Epidermal melanocyte (primary cell): Measurements from ENCODE around the gene FAXC.

Experiments used
- DNase-seq: peaks from one replicate; pipeline ENCODE4 v3.0.0; 2011; ENCODE audit warnings: low spot score; ENCODE audit not compliant: insufficient read length

The FAXC gene

DNA sequence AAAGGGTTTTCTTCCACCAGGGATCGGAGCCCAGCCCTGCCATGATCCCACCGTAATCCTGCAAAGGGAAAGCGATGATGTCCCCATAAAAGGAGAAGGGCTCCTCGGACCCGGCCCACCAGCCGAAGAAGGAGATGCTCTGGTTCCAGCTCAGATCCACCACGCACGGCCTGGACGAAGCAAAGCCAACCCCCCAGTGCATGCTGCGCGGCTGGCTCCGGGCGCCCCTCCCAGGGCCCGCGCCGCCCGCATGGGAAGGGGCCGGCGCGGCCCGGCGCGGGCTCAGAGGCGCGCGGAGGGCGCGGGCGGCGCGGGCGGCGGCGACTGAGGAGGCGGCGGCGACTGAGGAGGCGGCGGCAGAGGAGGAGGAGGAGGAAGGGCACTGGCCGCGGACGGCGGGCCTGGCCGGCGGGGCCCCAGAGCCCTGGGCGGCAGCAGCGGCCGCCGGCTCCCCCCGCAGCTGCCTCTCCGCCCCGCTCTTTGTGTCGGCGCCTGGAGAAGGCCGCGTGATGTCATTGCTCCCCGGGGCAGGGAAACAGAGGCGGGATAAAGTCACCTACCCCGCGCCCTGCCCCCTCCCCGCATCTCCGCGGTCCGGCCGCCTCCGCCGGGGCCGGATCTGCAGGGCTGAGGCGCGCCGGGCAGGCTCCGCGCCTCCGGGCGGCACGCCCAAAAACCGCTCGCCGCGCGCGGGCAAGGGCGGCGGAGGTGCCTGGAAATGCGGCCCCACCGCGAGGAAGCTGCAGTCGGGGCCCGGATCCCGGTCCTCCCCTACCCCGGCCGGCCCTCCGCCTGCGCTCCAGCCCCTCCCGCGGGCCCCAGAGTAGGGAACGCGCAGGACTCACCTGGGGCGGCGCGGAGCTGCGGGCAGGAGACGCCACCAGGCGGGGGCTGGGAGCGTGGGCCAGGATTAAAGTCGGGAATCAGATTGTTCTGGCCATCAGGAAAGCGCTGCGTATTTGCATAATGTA is at the start of gene FAXC:
Gene FAXC, minus strand, starts transcription at position 504 of the 971 bp plus-strand sequence. Its CDS starts 302 bp downstream, at position 202.
- DNase-seq: peak; percentile 23

DNA sequence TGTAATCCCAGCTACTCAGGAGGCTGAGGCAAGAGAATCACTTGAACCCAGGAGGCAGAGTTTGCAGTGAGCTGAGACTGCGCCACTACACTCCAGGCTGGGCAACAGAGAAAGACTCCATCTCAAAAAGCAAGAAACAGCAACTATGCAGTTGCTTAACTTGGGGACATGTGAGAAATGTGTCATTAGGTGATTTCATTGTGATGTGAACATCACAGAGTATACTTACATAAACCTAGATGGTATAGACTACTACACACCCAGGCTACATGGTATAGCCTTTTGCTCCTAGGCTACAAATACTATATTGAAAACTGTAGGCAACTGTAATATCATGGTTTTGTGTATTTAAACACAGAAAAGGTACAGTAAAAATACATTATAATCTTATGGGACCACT is 47.8 kb upstream of the FAXC start:
- no peak for DNase-seq

DNA sequence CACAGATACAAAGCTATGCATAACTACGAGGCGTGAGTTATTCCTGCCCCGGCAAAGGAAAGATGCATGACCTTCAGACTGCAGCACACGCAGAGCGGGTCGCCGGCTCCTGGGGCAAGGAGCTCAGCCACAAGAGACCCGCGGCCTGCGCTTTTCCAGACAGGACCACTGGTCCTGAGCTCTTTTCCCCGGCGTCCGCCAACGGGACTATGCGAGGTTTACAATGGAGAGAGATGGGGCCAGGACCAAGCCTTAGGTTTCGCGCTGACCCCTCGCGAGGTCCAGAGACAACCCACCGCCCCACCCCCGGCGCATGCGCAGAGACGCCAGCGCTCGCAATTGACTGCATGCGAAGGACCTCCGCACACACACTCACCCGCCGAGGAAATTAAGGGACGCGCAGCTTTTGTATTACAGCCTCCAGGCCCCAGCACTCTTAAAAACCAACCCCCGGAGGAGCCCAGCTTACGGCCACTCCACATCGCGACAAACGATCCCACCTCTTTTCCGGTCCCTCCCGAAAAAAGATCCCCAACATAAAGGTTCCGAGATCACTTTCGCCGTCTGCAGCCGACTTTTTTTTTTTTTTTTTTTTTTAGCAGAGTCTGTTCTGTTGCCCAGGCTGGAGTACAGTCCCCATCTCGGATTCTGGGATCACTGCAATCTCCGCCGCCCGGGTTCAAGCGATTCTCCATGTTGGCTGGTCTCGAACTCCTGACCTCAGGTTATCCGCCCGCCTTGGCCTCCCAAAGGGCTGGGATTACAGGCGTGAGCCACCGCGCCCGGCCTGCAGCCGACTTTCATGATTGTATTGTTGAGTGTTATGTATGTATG is 44.4 kb upstream of the FAXC start, which contains the start of gene COQ3:
Gene COQ3, minus strand, starts transcription at position 498 of the 834 bp plus-strand sequence. Its CDS starts 16 bp downstream, at position 482.
- peak; percentile 67 for DNase-seq

DNA sequence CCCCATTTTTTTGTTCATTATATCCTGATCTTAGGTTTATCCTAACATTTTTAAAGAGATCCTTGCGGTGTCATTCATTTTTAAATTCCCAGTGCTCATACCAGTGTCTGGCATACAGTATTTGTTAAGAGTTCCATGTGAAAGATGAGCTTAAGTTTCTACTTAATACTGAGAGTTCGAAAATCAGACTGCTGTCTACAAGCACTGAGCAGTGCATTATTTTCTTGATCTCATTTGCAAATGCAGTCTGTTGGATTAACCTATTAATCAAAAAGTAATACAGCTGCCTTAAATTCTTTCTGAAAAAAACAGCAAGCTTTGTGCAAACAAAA is 43.9 kb upstream of the FAXC start:
- no peak for DNase-seq

DNA sequence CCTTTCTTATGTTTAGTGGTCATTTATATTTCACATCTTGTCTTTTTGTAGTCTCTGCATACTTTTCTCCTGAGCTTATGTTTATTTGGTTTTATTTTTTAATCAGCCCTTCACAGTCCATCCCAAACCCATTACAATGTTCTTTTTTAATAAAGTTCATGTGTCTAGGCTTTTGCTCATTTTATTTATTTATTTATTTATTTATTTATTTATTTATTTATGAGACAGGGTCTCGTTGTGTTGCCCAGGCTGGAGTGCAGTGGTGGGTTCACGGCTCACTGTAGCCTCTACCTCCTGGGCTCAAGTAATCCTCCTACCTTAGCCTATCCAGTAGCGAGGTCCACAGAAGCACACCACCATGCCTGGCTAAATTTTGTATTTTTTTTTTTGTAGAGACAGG is 41.4 kb upstream of the FAXC start:
- DNase-seq: no peak

DNA sequence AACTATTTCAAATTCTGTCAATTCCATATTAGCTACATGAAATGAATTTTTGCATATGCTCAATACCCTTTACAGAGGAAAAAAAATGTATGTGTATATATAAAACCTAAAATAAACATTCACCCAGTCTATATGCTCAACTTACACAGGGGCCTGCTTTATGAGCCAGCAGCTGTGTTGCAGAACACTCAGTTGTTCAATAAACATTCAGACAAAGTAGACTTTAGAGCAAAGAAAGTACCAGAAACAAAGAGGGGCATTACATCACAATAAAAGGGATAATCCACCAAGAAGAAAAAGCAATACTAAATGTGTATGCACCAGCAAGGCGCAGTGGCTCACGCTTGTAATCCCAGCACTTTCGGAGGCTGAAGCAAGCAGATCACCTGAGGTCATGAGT is 35.0 kb upstream of the FAXC start:
- DNase-seq: no peak

DNA sequence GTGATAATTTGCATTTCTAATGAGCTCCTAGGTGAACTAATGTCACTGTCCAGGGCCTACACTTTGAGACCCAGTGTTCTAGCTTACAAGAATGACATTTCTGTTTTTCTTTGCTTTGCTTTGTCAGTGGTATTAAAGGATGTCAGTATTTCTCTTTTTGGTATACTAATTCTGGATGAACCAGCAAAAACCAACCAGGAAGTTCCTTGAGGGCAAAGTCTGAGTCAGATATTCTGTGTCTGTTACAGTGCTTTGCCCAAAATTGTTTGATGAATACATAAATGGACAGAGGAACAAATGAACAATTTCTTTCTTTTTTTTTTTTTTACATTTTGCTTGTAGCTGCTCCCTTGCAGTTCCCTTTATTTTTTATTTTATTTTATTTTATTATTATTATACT is 29.2 kb upstream of the FAXC start:
- DNase-seq: no peak

DNA sequence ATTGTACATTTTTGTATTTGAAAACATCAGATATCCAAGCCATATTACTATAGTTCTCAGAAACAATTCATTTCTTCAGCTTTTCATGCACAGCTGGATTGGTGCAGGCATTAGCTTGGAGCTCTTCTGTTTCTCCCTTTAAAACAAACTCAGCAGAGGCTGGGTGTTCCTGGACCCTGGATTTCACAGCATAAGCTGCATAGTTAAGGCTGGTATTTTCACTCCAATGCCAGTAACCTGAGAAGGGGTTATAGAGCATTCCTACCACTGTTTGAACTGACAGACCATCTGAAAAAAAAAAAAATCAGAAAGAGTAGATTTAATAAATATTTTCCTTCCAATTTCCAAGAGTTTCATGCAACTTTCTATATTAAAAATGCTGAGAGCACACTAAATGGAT is 20.1 kb upstream of the FAXC start:
- no peak for DNase-seq

DNA sequence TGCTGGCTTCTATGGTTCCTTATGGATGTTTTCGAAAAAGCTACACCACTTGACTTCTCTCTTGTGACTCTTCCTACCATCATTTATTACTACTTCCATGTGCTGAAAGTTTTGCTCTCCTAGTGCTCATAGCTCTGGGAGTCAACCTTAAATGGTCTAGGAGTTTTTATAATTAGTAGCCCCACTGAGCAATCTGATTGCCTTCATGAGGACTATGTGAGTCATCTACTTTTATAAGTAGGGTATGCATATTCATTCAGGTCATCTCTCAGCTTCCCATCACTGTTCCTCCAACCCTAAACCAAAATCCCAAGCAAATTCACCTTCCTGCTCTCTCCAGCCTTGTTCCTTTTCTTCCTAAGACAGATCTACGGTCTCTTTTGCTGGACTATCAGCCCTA is 17.4 kb upstream of the FAXC start:
- no peak for DNase-seq

DNA sequence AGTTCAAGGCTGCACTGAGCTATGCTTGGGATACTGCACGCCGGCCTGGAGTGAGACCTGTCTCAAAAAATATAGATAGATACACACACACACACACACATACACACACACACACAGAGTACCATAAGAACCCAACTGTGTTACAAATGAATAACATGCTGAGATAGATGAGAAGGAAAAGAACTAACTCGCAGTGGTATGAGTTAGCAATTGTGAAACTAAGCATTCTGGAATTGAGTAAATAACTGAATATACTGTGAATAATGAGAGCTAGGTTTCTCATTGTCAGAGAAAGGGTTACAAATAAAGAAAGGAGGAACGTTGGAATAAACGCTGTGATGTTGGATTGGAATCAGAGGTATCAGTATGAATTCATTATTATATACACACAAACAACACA is 14.6 kb upstream of the FAXC start:
- DNase-seq: no peak

DNA sequence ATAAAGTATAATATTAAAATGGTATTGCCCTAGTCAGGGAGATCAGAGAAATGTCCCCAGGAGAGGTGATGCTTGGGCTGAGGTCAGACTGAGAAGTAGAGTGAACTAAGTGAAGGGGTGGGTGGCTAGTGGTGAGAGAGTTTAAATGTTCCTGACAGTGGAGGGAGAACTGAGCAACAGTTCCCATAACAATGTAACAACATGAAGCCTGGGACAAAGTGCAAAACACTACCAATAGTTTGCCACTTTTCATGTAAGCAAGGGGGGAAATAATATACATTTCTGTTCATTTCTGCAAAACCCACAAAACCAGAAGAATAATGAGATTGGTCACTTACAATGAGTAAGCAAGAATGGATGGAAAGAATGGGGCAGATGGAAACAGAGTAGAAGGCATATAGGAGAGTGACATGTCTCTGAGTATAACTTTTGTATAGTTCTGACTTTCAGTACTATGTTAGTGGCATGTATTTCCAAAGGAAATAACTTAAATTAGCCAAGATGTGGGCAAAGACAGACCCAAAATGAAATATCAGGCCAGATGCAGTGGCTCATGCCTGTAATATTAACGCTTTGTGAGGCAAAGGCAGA is 13.3 kb upstream of the FAXC start:
- DNase-seq: no peak

DNA sequence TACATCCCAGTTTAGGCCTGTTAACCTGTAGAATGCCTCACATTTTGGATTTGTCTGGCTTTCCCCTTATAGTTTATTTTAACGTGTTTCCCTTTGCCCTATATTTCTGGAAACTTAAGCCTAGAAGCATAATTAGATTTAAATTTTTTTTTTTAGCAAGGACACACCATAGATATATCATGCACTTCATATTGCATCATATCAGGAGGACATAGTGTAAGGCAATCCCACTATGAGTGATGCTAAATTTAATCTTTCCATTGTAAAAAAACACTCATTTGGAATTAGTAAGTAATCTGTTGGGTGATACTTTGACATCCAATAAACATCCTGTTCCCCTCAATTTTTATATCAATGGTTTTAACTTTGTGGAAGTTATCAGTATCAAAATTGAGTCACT is 10.3 kb upstream of the FAXC start:
- no peak for DNase-seq

DNA sequence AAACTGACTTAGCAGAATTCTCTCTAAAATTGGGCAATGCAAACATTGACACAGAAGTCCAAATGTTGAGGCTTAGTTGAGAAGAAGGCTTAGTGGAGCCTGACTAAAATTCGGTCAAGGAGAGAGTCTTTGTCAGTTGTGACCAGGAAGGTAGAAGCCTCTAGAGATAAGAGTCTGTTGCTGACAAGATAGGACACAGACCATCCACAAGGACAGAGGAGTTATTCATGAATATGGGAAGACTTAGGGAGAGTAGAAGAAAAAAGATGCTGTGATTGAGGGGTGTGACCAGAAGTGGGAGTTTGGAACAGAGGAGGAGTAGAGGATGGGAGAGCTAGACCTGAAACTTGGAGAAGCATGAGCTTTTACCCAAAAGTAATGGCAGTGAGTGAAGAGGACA is 7.2 kb upstream of the FAXC start:
- no peak for DNase-seq

DNA sequence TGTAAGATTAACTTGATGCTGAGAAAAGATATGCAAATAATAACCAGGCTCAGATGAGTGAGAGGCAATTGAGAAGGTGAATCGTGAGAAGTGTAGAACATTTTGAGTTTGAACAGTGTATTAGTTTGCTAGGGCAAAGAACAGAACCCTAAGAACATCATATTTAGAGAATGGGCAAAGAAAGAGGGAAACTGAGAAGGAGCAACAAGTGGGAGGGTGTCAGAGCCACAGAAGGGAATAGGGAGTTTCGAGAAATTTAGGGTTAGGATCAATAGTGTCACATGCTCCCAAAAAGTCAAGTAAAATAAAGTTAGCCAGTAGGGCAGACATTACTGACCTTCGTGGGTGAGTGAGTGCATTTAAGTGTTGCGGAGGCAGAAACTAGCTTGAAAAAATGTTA is 5.5 kb upstream of the FAXC start:
- no peak for DNase-seq

DNA sequence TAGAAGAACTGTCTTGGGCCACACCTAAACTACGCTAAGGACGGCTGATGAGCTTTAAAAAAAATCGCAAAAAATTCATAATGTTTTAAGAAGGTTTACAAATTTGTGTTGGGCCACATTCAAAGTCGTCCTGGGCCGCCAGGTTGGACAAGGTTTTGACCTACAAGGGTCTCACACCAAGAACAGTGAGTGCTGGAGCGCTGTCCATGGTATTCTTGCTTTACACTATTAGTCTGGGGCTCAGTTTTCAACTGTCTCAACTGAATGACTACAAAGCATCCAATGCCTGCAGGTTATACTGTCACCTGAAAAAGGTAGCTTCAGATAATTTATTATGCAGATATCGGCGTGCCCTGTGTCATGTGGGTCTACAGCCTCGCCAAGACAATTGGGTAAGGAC is 3.7 kb upstream of the FAXC start:
- DNase-seq: no peak

DNA sequence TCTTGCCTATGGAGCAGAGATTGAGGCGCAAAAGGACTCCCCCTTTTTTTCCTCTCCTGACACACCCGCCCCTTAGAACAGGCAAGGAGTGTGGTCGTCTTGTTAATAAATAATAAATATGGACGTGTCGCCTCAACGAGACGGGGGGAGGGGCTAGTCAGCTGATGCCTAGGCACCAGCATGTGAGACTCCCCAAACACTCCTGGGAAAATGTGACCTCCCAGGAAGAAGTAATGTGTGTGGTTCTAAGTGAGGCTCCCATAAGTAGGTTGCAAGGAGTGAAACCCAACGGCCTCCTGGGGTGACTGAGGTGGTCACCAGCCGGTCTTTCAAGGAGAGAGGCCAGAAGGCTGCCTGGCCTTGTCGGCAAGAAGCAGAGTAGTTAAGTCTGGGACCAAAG is 1.1 kb upstream of the FAXC start:
- no peak for DNase-seq

DNA sequence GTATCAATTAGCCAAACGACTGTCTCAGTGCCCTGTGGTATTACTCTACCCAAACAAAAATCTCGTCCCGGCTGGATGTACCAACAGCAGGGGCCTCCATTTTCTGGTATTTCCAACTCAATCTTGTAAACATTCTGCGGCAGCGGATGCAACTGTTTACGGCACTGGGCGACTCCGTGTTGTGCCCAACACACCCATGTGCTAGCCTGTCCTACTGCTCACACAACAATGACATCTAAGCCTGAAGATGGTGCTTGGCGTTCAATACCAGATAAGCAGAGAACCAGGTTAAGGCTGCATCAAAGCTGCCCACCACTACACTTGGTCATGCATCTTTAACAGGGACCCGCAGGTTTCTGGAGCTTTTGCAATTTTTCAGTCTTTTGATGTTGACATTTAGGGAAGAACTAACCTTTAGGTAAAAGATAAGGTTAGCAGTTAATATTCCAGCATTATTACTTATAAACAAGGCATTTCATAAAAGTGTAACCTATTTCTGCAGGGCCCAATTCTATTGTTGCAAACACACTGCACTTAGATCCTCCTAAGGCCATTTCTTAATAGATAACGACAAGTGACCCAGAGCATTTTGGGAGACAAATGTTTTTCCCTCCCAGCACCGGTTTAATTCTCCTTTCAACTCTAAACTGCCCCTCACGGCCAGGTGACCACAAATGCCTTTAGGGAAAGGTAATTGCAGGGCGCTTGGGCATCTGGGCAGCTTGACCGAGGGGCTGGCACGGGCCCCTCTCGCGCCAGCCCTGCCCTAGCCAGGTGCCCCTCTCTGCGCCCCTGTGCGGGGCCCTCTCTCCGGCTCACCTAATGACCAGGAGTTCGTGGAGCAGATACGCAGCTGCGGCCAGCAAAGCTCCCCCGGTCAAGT is 945 bp downstream of the FAXC start:
- DNase-seq: no peak

DNA sequence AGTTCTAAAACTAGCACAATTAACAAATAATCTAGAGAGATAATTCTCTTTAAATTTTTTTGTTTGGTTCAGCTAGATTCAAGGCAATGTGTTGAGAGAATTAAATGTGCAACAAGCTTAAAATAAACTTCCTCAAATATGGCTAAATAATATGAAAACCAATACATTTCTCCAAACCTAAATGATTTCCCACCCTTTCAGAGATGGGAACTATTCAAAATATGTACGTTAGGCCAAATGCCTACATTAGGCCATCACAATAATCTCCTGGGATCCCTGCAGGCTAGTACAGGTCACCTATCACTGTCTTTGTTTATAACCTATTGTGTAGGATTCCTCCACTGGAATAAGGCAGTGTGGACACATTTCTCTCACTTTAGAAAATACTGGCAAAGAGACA is 1.7 kb downstream of the FAXC start:
- no peak for DNase-seq

DNA sequence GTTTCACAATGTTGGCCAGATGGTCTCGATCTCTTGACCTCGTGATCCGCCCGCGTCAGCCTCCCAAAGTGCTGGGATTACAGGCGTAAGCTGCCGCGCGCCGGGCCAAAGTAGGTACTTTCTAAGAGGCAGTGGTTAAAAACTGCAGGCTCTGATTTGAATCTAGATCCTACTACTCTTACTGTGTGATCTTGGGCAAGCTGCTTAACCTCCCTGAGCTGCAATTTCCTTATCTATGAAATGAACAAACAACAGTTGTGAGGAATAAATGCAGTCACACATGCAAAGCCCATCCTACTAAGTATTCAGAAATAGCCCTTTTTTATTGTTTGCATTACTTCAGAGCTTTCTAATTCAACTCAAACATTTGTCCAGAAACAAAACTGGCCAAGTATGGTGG is 2.9 kb downstream of the FAXC start:
- DNase-seq: no peak

DNA sequence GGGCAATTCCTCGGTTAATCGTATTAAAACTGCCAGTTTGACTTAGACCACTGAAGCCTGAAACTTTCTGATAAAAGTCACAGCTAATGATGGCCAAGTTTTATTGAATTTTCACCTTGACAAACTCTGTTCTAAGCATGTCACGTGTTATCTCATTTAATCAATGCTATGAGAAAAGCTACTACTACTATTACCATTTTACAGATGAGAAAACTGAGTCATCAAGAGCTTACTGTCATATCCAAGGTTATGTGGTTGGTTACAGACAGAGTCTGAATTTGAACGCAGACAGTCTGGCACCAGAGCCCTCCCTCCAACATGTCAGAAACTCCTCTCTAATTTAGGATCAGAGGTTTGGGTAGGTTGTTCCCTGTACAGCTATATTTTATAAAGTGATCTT is 4.3 kb downstream of the FAXC start:
- no peak for DNase-seq

DNA sequence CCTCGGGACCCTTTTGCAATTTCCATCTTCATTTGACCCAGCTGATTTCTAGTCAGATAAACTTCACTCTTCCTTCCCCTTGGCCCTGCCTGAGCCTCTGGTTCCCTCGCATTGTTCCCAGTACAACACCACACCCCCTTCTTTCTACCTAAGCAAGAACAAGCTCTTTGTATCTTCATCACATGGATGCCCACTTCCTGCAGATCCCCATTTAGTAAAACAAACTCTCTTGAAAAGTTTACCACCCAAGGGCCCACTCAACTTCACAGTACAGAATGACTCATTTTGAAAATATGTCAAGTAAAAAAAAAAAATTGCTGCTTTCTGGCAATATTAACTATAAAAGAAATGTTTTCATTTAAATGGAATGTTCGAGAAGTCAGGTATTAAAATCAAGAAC is 5.2 kb downstream of the FAXC start:
- DNase-seq: no peak
